Bone marrow (tissue), 2 donors: ENCODE measurements around the gene ZNF124.
"Not testable (repeated sequence)": the region's sequence is repeated elsewhere in the genome, so short reads cannot be mapped to it uniquely, and the experiment has no call there.

Source experiments
- DNase-seq, 2 donors: peaks; one replicate each; lab custom pipeline; 2025; lab: John Stamatoyannopoulos, UW

Gene ZNF124

DNA sequence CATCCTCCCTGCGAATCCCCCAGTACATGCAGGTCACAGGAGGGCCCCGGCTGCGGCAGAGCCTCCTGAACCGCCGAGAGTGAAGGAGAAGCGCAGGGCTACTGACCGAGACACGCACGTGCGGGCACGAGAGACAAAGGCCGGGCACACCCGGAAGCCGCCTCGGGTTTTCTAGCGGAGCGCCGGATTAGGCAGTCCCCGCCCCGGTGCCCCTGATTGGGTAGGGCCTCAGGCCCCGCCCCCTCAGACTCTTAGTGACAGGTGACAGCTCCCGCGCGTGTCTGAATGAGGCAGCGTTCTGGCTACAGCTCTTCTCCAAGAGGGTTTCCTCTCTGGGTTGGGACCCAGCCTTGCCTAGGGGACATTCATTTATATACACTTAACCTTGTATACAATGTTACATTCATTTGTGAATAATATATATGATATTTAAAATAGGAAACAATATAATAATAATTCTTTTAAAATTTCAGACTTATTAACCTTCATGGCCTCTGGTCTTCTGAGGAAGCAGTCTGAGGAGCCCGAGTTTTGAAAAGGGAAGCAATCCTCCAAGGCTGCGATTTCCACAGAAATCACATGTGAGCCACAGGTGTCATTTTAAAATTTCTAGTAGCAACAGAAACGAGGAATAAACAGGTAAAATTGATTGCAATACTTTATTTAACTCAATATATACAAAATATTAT lies at the start of gene ZNF124:
Gene ZNF124, minus strand, starts transcription at position 146 of the 689 bp plus-strand sequence. Its CDS starts 143 bp downstream, at position 3.
- not testable (repeated sequence) for DNase-seq

DNA sequence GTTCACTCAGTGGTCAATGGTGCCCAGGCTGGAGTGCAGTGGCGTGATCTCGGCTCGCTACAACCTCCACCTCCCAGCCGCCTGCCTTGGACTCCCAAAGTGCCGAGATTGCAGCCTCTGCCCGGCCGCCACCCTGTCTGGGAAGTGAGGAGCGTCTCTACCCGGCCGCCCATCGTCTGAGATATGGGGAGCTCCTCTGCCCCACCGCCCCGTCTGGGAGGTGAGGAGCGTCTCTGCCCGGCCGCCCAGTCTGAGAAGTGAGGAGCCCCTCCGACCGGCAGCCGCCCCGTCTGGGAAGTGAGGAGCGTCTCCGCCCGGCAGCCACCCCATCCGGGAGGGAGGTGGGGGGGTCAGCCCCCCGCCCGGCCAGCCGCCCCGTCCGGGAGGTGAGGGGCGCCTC lies 48.5 kb upstream of the ZNF124 start:
- not testable (repeated sequence) for DNase-seq

DNA sequence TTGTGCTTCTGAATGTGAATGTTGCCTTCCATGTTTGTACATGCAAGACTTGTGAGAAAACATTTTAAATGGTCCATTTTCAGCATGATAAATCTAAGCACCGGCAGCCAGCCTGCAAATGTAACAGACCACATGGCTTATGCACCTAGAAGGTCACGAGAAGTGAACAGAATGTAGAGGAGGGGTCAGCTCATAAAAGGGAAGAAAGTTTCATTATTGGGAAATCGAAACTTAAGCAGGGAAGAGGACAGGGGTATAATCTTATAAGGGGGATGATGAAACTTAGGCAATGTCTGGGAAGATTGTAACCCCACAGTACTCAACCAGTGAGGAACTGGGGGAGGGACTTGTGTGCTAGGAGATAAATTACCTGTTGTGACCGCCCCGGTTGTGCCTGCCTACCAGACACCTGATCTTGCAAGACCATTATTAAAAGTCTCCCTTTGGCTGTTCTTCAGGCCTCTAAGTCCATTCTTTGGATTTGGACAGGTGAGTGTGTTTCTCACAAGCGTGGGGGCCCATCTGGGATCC lies 46.4 kb upstream of the ZNF124 start:
- DNase-seq, result no peak

DNA sequence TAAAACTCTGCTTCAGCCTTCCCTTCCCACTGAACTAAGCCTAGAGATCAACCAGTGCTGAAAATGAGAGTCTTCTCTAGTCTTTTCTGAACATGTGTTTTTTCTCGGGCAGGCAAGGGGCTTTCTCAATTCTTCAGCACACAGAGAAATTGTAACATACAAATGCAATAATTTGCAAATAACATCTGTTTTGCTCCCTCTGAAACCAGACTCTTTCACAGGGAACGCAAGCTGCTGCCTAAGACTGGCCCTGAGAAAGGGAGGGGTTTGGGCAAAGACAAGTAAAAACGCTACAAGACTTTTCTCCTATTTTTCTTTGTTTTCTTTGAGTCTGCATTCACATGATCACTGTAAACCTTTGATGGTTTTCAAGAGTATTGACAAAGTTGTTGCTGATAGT lies 44.4 kb upstream of the ZNF124 start:
- no peak for DNase-seq

DNA sequence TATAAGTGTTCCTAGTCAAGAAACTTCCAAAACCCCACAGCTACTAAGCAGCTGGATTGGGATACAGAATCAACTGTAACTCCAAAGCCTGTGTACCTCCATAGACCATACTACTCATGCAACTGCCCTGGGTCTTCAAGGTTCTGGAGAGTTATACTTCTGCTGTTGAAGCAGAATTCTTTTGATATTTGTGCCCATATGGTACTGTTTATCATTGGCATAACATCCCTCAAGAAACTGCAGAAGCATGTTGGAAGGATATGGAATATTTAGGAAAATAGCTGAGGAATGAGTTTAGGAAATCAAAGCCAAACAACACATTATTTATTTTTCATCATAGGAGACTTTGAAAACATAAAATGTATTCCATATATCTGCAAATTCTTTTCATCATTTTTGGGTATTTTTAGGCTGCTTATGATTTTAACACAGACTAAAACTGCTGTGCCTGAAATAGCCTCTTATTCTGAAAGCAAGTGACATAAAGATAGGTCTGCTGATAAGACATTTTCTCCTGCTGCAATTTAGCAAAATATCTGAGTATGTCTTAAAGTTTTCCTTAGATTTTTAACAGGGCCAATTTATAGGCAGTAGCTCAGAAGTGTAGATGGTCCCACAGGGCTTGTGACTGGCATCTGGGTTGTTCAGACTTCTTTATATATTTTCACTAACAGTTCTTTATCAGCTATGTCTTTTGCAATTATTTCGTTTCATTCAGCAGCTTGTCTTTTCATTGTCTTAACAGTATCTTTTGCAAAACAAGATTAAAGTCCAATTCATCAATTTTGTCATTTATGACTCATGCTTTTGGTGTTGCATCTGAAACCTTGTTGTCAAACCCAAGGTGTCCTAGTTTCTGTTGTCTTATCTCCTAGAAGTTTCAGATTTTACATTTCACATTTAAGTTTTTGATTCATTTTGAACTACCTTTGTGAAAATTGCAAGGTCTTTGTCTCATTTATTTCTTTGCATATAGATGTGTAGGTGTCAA lies 41.1 kb upstream of the ZNF124 start:
- no peak for DNase-seq

DNA sequence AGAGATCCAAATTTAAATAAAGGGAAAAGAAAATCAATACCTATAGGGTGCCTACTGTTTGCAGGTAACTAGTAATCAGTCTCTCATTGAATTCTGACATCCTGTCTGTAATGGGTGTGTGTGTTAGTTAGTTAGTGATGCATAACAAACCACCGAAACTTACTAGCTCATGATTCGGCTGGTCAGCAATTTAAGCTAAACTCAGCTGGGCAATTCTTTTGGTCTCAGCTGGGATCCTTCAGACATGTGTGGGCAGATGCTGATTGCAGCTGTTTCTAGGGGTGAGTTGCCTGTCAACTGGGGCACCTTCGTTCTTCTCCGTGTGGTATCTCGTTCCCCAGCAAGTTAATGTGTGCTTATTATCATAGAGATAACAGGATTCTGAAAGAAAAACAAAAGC lies 40.2 kb upstream of the ZNF124 start:
- no peak for DNase-seq

DNA sequence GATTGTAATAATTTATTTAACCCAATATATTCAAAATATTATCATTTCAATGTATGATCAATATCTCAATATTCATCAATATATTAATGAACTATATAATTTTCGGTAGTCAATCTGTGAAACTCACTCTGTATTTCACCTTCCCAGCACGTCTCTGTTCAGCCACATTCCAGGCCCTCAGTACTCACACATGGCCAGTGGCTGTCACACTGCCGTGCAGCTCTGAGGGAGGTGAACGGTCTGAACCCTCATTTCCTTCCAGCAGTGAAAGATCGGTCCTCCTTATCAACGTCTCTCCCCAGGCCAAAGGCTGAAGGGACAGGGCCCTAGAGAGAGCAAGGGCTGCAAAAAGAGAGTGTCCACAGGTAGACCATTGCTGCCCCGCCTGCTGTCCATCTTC lies 39.5 kb upstream of the ZNF124 start:
- no peak for DNase-seq

DNA sequence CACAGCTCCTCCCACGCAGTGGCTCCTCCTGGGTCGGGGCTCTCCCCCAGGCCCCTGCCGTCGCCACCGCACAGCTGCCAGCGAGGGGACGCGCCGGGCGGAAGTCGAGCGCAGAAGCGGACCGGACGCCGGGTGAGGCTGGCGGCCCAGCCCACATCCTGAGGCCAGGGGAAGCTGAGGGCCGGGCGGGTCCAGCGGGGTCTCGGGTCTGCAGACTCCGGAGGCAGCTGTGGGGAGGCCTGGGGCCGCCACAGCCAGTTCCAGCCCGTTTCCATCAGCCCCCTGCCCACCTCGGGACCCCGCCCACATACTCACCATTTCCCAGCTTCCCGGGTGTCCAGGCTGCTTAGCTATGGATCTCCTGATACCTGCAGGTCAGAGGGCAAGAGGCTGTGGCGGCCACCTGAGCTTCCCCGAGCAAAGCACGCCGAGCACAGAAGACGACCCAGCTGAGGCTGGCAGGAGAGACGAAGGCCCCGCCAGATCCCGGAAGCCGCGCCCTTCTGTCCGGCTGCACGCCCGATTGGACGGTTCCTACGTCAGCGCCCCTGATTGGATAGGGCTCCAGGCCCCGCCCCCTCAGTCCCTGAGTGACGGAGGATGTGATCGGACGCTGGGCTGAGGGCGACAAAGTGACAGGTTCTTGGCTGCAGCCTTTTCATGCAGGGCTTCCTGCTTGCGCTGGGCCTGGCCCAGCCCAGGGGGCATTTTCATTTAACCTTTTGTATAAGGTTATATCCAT lies 38.7 kb upstream of the ZNF124 start:
- peak; percentile 74 to 91 for DNase-seq

DNA sequence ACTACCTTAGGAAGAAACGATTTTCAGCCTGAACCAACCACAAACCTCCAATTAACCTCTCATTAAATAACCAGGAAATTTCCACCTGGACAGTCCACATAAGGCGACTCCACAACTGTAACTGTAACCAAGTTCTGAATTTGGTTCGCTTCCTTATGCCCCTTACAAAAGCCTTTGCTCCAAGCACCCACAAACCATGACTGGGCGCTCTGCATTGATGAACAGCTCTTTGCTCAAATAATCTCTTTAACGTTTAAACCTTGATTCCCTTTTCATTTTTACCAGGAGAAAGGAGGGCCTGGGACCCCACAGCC lies 38.2 kb upstream of the ZNF124 start:
- DNase-seq, result no peak

DNA sequence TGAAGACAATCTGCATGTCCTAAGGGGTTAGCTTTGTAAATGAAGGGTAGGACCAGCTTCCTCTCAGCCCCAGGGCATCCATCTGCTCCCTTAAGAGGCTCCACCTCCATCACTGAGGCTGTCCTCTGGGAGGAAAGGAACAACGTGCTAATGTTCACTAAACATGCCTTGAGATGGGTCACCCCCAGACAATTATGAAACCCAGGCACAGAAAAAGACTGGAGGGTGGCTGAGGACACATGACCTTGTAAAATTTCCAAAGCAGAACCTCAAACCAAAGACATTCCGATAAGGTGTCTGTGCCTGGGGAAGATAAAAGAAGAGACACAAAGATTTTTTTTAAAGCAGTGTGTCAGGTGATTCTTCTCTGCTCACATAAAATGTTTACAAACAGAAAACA lies 37.6 kb upstream of the ZNF124 start:
- no peak for DNase-seq

DNA sequence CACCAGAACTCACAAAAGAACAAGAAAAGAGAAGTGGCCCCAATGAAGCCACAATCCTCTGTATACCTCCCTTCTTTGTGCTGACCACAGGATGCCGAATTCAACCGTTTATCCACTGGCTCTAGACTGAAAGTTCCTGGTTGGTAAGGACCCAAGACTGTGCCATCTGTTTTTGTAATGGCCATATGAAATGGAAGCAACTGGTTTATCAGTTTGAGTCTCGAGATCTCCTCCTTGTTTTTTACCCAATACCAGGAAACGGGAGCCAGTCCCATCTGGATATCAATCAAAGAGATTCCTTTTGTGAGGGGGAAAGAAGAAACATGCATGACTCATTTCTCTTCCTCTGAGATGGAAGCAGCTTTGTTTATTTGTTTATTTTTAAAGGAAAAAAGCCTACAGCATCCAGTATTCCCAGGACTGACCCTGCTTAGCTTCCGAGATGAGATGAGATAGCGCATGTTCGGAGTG lies 32.4 kb upstream of the ZNF124 start:
- DNase-seq, result no peak

DNA sequence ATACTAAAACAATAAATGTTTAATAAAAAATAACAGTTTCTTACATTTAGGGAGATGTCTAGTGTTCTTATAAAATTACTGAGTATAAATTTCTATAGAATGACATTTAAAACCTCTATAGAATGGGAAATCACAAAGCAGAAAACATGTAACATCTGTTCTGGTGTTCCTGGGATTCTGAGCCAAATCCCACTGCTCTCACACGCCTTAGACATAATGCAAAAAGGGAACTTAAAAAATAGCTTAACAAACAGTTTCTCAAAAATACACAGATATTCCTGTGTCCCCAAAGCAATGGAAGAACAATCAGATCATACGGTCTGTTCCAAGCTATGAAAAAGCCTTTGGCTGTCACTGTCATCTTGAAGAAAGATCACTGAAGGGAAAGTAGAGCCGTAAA lies 27.0 kb upstream of the ZNF124 start:
- DNase-seq, result no peak

DNA sequence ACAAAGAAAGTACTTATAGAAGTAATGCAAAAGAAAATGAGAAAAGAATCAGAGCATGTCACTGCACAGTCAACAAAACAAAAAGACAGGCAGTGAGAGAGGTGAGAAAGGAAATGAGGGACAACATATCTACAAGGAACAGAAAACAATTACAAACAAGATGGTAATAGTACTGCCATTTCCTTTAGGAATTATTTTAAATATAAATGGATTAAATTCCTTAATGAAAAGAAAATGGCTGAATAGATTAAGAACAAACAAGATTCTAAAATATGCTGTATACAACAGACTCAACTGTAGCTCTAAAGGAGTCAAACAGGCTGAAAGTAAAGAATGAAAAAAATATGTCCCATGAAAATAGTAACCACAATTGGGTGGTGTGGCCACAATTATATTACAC lies 22.1 kb upstream of the ZNF124 start:
- DNase-seq, result no peak

DNA sequence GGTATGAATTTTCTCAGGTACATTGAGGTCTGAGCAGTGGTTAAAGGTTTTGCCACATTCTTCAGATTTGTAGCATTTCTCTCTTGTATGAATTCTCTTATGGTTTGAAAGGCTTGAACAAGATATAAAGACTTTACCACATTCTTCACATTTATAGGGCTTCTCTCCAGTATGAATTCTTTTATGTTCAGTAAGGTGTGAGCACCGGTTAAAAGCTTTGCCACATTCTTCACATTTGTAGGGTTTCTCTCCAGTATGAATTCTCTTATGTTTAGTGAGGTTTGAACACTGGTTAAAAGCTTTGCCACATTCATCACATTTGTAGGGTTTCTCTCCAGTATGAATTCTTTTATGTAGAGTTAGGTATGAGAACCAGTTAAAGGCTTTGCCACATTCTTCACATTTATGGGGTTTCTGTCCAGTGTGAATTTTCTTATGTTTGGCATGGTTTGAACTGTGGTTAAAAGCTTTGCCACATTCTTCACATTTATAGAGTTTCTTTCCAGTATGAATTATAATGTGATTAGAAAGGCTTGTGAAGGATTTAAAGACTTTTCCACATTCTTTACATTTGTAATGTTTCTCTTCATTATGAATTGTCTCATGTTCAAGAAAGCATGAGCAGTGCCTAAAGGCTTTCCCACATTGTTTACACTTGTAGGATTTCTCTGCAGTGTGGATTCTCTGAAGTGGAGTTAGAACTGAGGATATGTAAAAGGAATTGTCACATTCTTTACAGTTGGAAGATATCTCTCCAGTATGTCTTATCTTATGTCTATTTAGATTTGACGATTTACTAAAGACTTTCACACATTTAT lies 18.4 kb upstream of the ZNF124 start:
- DNase-seq, result no peak

DNA sequence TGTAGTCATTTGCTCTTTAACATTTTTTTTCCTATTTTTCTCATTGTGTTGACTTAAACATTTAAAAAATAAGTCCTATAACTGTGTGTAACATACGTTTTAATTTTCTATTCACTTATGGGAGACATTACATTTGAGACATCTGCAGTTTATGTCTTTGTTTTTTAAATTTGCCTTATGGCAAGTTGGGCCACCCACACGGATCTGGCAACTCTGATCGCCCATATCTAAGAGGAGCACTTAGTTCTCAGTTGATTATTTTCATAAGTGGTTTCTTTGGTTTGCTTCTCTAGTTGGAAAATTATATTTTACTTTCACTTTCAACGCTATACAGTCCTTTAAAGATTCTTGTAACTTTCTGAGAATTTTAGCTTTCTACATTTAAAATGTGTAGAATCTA lies 13.8 kb upstream of the ZNF124 start:
- no peak for DNase-seq

DNA sequence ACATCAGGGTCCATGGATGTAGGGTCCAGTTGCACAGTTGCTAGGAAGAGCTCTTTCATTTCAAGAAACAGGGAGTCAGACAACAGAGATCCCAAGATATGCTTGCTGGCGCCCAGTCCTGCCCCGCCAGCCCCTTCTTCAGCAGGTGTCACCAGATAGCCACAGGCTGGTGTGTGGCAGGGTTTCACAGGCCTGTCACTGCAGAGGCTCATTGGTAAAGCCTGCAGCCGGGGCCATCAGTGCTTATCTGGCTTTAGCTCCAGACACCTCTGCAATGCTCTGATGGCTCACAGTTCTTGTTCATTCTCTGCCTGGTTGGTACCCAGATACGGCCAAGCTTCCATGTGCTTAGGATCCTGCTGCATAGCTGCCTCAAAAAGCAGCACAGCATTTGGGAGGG lies 12.4 kb upstream of the ZNF124 start:
- DNase-seq, result no peak

DNA sequence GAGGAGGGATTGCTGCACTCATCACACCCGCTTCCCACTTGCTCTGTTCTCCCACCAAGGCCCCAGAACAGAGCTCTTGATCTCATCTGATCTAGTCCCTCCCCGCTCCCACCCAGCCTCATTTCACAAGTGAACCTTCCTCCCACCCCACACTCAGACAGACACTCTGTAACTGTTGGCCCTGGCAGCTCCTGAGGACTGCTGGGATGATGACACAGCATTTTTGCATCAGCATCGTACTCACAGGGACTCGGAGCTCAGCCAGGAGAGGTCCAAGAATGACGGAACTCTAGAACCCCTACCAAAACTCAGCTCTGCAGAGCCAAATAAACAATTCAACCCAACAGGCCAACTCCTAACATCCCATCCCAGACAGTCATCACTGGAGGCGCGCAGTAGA lies 11.2 kb upstream of the ZNF124 start:
- DNase-seq, result no peak

DNA sequence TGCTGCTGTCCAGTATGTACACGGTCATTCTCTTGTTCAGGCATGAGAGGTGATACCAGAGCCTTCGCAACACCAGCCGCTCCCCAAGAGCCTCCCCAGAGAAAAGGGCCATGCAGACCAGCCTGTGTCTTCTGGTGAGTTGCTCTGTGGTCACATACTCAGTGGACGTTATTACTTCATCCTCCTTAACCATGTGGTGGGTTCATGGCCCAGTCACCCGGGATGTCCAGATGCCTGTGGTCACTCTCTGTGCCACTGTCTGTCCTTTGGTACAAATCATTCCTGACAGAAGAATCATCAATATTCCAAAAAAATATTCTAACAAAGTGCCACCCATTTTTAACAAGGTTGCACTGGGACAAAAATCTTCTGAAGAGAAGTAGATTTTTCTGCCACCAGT lies 8.8 kb upstream of the ZNF124 start:
- DNase-seq, result no peak

DNA sequence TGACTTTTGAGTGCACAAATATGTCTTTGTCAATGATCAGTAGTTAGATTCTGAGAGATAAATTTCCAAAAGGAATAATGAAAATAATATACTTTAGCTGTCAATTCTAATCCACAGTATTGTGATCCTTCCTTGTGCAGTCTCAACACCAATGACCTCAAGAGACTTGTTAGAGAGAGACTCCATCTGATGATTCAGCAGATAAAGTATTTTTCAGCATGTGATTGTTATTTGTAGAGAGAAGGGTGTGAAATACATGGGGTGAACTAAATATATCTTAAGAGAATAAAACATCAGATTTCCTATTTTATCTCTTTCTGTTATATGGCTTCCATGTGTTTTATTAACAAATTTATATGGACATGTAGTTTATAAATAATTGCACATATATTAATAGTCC lies 5.9 kb upstream of the ZNF124 start:
- no peak for DNase-seq

DNA sequence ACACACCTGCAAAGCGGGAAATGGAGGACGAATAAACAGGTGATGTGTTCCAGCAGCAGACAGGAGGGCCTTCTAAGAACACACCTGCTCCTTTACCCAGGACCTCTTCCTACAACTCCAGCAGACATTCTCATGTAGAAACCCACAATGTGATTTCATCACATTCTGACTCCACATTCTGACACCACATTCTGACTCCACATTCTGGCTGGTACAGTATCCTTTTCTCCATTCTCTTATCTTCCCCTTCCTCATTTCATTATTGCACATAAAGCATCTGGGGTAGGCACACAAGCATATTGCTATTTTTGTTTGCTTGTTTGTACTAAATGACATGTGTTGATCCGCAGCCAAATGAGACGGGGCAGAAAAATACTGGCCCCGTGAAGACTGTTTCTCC lies 3.6 kb upstream of the ZNF124 start:
- DNase-seq, result no peak

DNA sequence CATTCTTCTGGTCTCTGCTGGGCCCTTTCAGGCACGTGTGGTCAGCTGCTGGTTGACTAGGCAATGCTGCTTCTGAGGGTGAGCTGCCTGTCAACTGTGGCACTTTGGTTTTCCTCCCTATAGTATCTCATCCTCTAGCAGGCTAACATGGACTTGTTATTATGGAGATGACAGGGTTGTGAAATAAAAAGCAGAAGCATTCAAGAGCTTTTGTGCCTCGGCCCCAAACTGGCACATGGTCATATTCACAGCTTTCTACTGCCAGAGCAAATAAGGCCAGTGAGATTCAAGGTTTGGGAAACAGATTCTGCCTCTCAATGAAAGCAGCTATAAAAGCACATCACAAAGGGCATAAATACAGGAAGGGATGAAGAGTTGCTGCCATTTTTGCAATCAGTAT lies 1.6 kb upstream of the ZNF124 start:
- no peak for DNase-seq

DNA sequence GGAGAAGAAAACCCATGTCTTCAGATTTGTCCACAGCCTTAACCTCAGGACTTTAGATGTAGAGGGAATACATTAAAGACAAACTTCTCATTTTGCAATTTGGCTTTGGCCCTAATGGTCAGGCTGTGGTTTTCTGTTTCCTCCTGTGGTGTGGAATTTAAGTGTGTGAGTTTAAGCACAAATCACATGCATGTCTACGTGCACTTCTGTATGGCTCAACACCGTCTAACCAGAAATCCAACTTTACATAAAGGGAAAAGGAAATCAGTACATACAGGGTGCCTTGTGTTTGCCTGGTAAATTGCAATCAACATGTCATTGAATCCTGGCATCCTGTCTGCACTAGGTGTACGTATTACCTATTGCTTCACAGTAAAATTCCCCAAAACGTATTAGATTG lies 1.2 kb upstream of the ZNF124 start:
- no peak for DNase-seq
